ENCODE results near the gene LAX1. TPM values are rescaled to one million over a fixed set of nuclear protein-coding genes. Genes with fewer than 3 reads are reported as not detected.
"Not testable (repeated sequence)": the region's sequence is repeated elsewhere in the genome, so short reads cannot be mapped to it uniquely, and the experiment has no call there.

Gene LAX1
- total RNA-seq, 1 donor from 2014 or later = 0.13 TPM

GRCh38 chr1:203768256-203768655 is 3.3 kb downstream of the LAX1 start:
- no peak for DNase-seq (ENCODE audit: low read depth, low spot score)

GRCh38 chr1:203769505-203770343 is 4.7 kb downstream of the LAX1 start:
- peak; percentile 59 for DNase-seq (ENCODE audit: low read depth, low spot score)

GRCh38 chr1:203771901-203772301 is 6.9 kb downstream of the LAX1 start:
- no peak for DNase-seq (ENCODE audit: low read depth, low spot score)

GRCh38 chr1:203772836-203773235 is 7.9 kb downstream of the LAX1 start:
- no peak for DNase-seq (ENCODE audit: low read depth, low spot score)

GRCh38 chr1:203776636-203777035 is 11.7 kb downstream of the LAX1 start:
- DNase-seq (ENCODE audit: low read depth, low spot score) = no peak

- no peak for DNase-seq (ENCODE audit: low read depth, low spot score)
Observed at GRCh38 chr1:203777596-203777995, 12.6 kb downstream of the LAX1 start.

GRCh38 chr1:203778146-203778545 is 13.2 kb downstream of the LAX1 start:
- no peak for DNase-seq (ENCODE audit: low read depth, low spot score)

GRCh38 chr1:203778789-203779188 is 13.8 kb downstream of the LAX1 start:
- DNase-seq (ENCODE audit: low read depth, low spot score) = no peak

- DNase-seq (ENCODE audit: low read depth, low spot score) = no peak
Observed at GRCh38 chr1:203781962-203782361, 17.0 kb downstream of the LAX1 start.

GRCh38 chr1:203789966-203790365 is 25.0 kb downstream of the LAX1 start:
- no peak for DNase-seq (ENCODE audit: low read depth, low spot score)

GRCh38 chr1:203791498-203791897 is 26.5 kb downstream of the LAX1 start:
- DNase-seq (ENCODE audit: low read depth, low spot score) = no peak

- DNase-seq (ENCODE audit: low read depth, low spot score) = no peak
Observed at GRCh38 chr1:203792486-203792885, 27.5 kb downstream of the LAX1 start.

GRCh38 chr1:203793561-203793960 is 28.6 kb downstream of the LAX1 start:
- DNase-seq (ENCODE audit: low read depth, low spot score) = not testable (repeated sequence)

GRCh38 chr1:203794764-203795440 is 29.9 kb downstream of the LAX1 start:
- no peak for DNase-seq (ENCODE audit: low read depth, low spot score)

- peak; percentile 95 for DNase-seq (ENCODE audit: low read depth, low spot score)
Observed at GRCh38 chr1:203795441-203796235, 30.7 kb downstream of the LAX1 start, which contains the start of the genes ZBED6 and ZC3H11A. ZBED6 (plus strand) TSS chr1:203795623; CDS start chr1:203797523, 1,900 bp downstream. ZC3H11A (plus strand) TSS chr1:203795623; CDS start chr1:203817071, 21,448 bp downstream.

GRCh38 chr1:203796236-203796605 is 31.2 kb downstream of the LAX1 start:
- no peak for DNase-seq (ENCODE audit: low read depth, low spot score)

GRCh38 chr1:203797216-203797615 is 32.2 kb downstream of the LAX1 start:
- DNase-seq (ENCODE audit: low read depth, low spot score) = no peak

GRCh38 chr1:203797948-203798655 is 33.1 kb downstream of the LAX1 start:
- DNase-seq (ENCODE audit: low read depth, low spot score) = no peak

- no peak for DNase-seq (ENCODE audit: low read depth, low spot score)
Observed at GRCh38 chr1:203799157-203799556, 34.2 kb downstream of the LAX1 start.

- DNase-seq (ENCODE audit: low read depth, low spot score) = no peak
Observed at GRCh38 chr1:203799971-203800370, 35.0 kb downstream of the LAX1 start.

- no peak for DNase-seq (ENCODE audit: low read depth, low spot score)
Observed at GRCh38 chr1:203805689-203806088, 40.7 kb downstream of the LAX1 start.

Measured in pulmonary artery endothelial cell (primary cell).